ENCODE measurements around the gene HDGFL2.

HDGFL2 gene

DNA sequence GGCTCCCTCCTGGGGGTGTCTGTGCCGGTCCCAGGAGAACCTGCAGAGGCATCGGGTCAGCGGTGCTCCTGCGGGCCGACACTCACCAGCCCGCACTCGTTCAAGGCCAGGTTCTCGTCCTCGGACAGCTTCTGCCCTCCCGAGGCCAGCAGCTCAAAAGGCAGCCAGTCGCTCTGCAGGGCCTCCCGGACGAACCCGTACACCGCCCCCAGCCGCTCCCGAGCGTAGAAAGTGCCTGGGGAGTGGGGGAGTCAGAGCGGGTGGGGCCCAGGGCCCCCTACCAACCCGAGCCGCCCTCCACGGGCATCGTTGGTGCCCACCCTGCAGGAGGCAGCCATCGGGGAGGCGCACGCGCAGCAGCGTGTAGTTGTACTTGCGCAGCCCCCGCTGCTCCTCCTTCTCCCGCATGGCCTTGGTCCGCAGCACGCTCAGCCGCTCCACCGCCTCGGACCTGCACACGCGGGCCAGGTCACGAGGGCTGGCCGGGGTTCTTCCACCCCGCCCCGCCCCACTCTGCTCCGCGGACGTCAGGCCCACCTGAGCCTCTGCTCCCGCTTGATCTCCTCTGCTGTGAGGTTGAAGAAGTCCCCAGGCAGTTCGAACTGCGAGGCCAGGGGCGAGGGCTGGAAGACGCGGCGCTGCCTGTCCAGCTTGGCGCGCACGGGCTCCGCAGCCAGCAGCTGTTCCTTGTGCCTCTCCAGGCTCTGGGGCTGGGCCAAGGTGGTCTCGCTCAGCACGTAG, 26.0 kb upstream of the HDGFL2 start:
- DNase-seq = no peak

DNA sequence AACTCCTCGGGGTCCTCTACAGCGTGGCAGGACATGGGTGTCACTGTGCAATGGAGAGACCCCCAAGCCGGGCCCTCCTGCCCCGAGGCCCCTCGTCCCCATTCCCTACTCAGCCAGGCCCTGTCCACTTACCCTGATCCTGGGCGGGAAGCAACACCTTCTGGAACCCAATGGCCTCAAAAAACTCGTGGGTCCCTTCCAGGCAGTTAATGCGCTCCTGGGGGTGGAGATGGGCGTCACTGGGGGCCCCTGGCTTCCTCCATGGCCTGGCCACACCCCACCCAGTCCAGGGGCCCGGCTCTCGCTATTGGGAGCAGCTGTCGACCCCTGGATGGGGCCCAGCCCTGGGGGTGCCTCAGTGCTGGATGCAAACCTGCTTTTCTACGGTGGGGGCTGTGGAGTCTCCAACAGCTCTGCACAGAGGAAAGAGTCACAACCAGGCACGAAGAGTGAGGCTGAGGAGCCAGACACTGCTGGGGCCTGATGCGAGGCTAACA, 25.3 kb upstream of the HDGFL2 start:
- no peak for DNase-seq

DNA sequence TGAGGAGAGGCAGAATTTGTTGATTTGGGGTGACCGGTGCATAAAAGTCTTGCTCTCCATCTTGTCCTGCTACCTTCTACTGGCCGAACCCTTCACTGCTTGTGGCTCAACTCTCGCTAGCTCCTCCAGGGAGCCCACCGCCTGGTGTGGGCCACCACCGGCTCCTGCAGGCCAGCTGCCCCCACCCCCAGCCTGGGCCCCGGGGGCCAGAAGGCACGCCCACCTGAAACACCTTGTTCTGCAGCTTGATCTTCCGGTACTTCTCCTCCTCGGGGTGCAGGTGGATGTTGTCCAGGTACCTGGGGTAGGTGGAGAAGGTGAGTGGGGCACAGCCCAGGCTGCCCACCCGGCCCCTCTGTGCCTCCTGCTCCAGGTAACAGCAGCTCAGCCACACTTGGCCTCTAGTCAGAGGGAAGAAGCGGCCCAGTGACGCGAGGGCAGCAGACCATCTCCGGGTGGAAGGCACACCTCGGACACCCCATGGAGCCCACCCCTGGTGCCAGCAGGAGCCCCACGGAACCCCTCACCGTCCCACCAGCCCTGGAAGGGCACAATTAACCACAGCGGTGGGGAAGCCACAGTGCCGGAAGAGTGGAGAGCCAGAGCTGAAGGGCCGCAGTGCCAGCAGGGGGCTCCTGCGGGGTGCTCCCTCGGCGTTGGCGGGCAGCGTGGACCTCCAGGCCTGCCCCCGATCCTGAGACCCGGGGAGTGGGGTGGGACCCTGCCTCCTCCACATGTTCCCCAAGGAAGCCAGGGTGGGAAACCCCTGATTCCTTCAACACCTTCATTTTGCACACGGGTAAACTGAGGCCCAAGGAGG, 24.6 kb upstream of the HDGFL2 start:
- no peak for DNase-seq

DNA sequence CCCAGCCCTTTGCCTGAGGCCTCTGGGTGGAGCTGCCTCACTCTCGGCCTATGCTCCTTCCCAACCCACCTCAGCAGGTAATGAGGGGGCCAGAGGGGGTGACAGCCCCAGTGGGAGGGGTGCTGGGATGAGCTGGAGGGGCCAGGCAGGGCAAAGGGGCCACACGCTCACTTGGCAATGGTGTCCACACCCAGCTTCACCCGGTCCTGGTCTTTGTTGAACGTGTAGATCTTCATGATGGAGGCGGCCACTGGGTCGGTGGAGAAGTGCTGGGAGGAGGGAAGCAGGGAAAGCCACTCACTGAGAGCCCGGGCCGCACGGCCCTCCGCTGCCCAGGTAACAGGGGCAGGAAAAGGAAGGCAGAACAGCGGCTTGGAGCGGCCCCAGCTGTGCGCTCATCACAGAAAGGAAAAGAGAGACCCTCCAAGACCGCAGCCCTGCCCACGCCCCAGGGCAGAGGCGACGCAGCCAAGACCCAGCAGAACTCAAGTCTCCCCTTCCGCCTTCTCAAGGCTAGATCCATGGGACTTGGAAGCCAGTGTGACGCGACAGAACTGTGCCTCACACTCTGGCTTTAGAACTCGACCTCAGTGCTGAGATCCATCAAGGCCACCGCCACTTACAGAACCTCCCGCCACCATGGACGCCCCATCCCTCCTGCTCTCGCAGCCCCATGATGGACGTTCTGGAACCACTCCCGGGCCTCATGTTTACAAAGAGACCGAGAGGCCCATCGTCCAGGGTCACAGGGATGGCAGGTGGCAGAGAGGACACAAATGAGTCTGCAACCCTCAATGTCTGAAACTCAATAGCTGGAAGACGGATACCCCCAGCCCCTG, 23.7 kb upstream of the HDGFL2 start:
- no peak for DNase-seq

DNA sequence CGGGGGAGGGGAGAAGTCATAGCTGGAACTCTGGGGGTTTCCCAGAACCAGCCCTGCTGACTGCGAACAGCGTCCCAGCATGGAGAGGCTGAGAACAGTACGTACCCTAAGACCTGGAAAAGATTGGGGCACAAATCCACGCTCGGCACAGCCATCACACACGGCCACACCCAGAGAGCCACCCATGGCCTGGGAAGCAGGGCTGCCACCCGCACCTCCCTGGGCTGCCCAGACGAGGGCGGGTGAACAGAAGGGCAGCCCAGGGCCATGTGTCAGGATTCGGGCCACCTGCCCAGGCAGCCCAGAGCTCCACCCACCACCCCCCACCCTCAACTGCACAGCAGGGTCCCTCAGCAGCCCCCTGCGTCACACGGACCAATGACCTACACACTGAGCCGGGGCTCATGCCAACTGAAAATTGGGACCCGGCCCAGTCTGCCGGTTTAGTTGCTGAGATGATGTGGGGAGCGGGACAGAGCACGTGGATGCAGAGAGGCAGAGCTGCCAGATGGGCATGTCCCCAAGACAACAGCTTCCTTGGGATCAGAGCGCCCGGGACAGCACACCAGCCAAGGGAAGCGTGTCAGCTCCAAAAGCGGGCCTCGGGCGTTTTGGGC, 23.0 kb upstream of the HDGFL2 start:
- DNase-seq = peak; percentile 85

DNA sequence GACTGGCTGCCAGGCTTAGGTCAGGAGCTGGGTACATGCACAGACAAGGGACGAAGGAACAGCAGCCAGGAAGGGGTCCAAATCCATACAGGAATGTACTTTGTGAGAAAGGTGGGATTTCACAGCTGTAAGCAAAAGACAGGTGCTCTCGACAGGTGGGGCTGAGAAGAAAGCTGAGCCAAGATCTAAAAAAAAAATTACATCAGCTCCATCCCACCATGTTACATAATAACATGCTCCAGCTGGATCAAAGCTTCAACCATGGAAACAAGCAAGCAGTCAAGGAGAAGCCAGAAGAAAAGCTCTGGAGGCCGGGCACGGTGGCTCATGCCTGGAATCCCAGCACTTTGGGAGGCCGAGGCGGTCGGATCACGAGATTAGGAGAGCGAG, 22.5 kb upstream of the HDGFL2 start:
- DNase-seq = no peak

DNA sequence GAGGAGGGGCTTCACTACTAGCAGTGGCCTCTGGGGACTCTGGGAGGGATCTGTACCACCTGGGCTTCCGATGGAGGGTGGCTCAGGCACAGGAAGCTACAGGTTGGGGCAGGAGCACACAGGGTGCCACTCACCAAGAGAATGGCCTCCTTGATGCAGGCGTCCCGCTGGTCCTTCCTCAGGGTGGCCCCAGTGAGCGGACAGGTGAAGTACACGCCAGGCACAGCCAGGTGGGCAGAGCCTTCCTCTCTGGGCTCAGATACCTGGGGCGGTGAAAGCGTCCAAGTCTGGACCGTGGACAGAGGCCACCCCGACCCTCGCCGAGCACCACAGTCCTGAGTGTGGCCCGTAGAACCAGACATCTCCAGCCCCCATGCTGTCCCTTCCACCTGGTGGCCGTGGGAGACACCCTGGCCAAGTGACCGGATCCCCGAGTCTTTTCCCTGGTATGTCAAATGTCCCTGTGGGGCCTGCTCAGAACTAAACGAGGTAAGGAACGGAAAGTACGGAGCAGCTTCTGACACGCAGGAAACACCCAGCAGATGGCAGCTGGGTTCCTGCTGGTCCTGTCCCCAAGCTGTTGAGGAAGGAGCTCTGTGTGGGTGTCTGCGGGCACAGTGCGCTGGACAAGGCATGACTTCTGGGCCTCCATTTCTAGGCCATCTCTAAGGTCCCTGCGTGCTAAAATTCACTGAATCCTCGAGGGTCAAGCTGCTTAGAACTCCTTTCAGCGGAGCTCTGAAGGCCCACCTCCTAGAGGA, 19.7 kb upstream of the HDGFL2 start:
- DNase-seq = no peak

DNA sequence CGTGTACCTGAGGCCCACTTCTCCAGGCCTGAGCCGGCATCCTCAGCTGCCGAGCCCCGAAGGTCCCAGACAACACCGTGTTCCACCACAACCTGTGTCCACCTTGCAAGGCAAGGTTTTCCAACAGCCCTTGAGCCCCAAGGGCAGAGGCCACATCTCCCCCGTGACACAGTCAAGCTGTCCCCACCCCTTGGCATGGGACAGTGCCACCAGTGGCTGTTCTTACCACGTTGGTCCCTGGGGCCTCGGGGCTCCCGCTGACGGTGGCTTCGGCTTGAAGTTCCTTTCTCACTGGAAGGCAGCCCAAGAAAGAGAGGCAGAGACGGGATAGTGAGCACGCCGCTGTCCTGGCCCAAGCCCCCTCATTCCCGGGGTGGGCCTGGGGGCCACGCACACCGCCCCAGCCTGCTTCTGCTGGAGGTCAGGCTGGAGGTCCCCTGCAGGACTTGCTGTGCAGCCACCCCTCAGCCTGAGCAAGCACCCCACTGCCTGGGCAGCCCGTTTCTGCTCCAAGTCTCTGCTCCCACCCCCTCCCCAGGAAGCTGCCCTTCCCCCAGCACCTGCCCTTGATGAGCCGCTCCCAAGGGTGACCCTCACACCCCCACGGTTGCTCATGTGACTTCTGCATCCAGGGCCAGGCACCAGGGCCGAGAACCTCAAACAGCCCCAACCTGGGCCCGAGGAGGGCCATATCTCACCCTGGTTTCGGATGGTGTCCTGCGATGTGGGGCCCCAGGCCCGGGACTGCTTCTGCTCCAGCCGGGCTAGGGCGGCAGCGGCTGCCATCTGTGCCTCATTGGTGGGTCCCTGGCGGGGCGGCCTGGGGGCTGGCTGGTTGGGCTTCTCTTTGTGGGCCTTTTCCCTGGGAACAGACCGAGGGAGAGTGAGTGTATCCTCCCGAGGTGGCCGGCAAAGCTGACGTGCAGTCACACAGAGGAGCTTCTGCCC, 18.6 kb upstream of the HDGFL2 start:
- no peak for DNase-seq

DNA sequence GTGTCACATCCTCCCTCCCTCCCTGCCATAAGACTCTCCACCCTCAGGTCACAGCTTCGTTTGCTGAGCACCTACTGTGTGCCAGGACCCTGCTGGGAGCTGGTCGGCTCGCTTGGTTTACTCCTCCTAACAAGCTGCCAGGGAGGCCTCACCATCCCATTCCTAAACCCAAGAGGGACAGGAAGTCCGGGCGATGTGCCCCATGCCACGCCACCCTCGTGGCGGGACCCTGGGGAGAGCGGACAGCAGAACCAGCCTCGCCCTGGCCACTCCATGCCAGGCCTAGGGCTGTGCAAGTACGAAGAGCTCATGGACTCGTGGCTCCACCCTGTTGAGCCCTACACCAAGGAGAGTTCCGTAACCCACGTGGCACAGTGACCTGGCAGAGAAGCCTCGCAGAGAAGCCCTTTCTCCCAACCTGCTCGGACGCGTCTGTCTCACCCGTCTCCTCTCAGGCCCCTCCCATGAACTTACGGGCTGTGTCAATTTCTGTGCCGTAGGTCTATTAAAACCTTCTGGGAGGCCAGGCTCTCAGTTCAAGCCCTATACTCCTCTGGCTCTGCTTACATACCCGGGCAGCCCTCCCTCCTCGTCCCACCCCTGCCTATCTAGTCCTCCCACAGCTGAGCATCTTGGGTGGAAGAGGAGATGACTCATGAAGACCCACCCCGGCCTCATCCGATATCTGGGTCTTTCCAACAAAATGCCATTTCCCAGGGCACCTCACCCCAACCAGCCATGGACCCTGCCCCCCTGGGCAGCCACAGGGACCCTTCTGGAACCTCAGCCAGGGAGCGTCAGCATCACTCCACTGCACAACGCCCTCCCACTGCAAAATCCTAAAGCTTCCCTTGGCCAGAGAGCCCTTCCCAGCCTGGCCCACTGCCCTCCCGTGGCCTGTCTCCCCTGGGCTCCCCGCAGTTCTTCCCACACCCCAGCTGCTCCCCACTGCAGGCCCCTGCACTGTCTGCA, 17.1 kb upstream of the HDGFL2 start:
- DNase-seq = no peak

DNA sequence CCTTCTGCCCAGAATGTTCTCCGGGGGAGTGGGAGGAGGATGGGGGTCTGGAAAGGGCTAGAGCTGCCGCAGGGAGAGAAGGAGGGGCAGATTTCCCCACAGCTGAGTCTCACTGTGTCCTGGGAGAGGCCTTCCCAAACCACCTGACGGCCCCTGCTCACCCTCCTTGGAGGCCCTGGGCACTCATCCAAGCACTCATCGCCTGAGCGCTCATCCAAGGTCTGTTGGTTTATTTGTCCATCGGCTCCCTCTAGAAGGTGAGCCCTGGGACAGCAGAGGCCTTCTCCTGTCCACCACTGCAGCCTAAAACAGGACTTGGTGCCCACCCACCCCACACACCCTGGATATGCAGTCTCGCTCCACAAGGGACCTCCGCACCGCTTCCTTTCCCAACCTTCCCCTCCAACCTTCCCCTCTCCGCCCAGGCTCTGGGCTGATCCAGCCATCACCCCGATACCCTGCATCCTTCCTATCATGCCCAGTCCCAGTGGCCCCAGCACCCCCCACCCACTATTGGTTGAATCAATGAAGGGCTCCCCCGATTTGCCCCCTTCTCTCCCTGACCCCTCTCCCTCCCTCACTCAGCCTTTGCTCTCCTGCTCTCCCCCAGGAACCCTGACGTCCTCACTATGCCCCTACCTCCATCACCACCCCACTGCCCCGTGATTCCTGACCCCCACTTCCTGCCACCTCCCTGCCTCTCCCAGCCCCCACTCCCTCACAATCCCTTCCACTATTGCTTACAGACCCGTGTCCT, 16.2 kb upstream of the HDGFL2 start:
- no peak for DNase-seq

DNA sequence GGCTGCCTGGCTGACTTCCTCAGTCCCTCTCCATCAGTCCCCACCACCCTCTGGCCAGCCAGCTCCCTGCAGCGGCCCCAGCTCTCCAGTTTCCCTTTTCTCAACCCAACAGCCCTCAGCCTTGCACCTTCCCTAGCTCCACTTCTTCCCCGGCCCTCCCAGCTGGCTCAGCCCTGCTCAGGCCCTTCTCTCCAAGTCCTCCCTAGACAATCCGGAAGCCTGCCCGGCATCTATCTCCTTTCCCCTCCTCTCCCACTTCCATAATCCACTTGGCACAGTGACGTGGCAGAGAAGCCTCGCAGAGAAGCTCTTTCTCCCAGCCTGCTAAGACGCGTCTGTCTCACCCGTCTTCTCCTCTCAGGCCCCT, 15.6 kb upstream of the HDGFL2 start:
- DNase-seq = no peak

DNA sequence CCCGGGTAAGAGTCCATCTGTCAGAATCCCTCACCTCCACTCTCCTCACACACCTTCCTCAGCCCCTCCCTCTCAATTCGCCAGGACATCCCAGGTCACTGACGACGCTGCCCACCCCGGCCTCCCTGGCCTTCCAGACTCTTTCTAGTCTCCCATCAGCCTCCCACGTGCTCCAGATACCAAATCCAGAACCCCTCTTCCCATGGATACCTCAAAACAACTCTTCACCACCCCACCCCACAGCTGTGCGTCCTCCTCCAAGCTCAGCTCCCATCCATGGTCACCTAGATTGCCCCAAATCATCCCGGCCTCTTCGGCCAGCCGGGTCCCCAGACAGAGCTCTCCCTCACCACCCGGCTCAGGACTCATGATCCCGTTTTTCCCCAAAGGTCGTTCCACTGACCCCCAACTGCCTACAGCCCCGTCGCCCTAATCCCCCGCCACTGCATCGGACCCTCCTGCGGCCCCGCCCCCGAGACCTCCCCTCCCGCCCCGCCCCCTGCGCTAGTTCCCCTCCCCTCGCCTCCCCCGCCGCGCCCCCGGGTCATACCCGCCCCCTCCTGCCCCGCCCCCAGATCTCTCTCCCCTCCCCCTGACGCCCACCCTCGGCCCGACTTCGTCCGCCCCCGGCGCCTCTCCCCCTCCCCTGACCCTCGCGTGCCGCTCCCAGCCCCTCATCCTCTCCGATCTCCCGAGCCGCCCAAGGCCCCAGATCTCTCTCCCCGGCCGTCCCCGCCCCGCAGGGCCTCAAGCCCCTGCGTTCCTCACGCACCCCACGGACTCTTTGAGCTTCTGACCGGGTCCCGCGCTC, 15.0 kb upstream of the HDGFL2 start:
- DNase-seq = no peak

DNA sequence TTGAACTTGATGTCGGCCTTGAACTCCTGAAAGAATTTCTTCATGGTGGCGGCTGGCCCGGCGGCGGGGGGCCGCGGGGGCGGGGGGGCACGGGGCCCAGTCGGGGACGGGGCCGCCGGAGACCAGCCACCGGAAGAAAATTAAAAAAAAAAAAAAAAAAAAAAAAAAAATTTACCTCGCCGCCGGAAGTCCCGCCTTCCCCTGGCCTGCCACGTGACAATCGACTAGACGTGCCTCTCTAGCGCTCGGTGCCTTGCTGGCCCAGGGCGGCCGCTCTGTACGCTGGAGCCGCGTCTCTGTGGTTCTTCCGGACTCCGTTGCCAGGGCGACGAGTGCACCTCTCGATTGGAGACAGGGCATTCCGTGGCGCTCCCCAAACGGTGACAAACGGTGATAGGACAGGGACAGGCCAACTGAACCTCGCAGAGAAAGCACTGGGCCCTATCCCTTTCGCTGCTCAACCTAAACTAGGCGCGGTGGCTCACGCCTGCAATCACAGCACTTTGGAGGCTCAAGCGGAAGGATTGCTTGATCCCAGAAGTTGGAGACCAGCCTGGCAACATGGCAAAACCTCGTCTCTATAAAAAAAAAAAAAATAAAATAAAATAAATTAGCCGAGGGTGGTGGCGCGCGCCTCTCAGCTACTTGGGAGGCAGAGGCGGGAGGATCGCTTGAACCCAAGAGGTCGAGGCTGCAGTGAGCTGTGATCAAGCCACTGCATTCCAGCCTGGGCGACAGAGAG, 14.3 kb upstream of the HDGFL2 start, which contains the start of gene UBXN6:
Gene UBXN6, minus strand, starts transcription at position 141 of the 742 bp plus-strand sequence. Its CDS starts 97 bp downstream, at position 44.
- DNase-seq = peak; percentile 91

DNA sequence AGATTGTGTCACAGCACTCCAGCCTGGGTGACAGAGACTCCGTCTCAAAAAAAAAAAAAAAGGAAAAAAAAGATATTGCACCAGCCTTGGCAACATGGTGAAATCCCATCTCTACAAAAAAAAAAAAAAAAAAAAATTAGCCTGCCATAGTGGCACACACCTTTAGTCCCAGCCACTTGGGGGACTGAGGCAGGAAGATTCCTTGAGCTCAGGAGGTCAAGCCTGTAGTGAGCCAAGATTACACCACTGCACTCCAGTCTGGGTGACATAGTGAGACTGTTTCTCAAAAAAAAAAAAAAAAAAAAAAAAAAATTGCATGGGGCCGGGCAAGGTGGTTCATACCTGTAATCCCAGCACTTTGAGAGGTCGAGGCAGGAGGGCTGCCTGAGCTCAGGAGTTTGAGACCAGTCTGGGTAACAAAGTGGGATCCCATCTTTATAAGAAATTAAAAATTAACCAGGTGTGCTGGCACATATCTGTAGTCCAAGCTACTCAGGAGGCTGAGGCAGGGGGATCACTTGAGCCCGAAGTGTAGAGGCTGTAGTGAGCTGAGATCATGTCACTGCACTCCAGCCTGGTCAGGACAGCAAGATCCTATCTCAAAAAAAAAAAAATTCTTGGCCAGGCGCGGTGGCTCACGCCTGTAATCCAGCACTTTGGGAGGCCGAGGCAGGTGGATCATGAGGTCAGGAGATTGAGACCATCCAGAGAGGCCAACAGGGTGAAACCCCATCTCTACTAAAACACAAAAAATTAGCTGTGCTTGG, 7.1 kb upstream of the HDGFL2 start:
- DNase-seq = no peak

DNA sequence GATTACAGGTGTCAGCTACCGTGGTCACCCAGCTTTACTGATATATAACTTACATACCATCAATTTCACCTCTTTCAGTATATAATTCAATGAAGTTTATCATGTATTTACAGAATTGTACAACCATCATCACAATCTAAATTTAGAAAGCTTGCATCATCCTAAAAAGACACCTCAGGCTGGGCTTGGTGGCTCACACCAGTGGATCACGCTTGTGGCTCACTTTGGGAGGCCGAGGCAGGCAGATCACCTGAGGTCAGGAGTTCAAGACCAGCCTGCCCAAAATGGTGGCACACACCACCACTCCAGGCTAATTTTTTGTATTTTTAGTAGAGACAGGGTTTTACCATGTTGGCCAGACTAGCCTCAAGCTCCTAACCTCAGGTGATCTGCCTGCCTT, 4.3 kb upstream of the HDGFL2 start:
- no peak for DNase-seq
